NCI-H2196 (cell line): ENCODE measurements around the gene IL17RB.
A peak's percentile ranks its signal among the peaks of the same experiment; 100 is the strongest.

Source experiments
- DNase-seq: peaks from one replicate; lab custom pipeline; 2025; ENCODE audit not compliant: unreplicated experiment; lab: John Stamatoyannopoulos, UW

The IL17RB gene

GRCh38 chr3:53858096-53858741, 11.9 kb downstream of the IL17RB start:
- DNase-seq = no peak

- DNase-seq = no peak
Measured at GRCh38 chr3:53859178-53859577, 12.8 kb downstream of the IL17RB start.

GRCh38 chr3:53860196-53860595, 13.8 kb downstream of the IL17RB start:
- DNase-seq = no peak

- no peak for DNase-seq
Measured at GRCh38 chr3:53862241-53862640, 15.9 kb downstream of the IL17RB start.

GRCh38 chr3:53863145-53863544, 16.8 kb downstream of the IL17RB start:
- no peak for DNase-seq

- DNase-seq = no peak
Measured at GRCh38 chr3:53865732-53866499, 19.5 kb downstream of the IL17RB start.

GRCh38 chr3:53880396-53881345, 34.3 kb downstream of the IL17RB start:
- DNase-seq = no peak

- peak; percentile 14 for DNase-seq
Measured at GRCh38 chr3:53881691-53882593, 35.6 kb downstream of the IL17RB start, which contains the start of gene ACTR8. ACTR8 (minus strand) TSS chr3:53882152; CDS start chr3:53882101, 51 bp downstream.

GRCh38 chr3:53883008-53883407, 36.6 kb downstream of the IL17RB start:
- DNase-seq = no peak

- DNase-seq = no peak
Measured at GRCh38 chr3:53884623-53885022, 38.3 kb downstream of the IL17RB start.

- DNase-seq = no peak
Measured at GRCh38 chr3:53885239-53885638, 38.9 kb downstream of the IL17RB start.

GRCh38 chr3:53887446-53887845, 41.1 kb downstream of the IL17RB start:
- no peak for DNase-seq

GRCh38 chr3:53888232-53888631, 41.9 kb downstream of the IL17RB start:
- no peak for DNase-seq

- peak; percentile 17 for DNase-seq
Measured at GRCh38 chr3:53890726-53891475, 44.5 kb downstream of the IL17RB start.

GRCh38 chr3:53891497-53892285, 45.3 kb downstream of the IL17RB start, which contains the start of gene SELENOK:
SELENOK (minus strand) TSS chr3:53891859.
- peak; percentile 93 for DNase-seq

GRCh38 chr3:53892286-53892637, 45.9 kb downstream of the IL17RB start:
- DNase-seq = no peak

GRCh38 chr3:53899750-53900149, 53.4 kb downstream of the IL17RB start:
- DNase-seq = no peak

- DNase-seq = no peak
Measured at GRCh38 chr3:53900666-53901331, 54.4 kb downstream of the IL17RB start.
